B cell (primary cell): Measurements from ENCODE around the gene SGPL1. TPM values are rescaled to one million over a fixed set of nuclear protein-coding genes. Genes with fewer than 3 reads are reported as not detected.

Source experiments
- ATAC-seq: fragments of 200-7000 bp; cut with Tn5 transposase; one replicate; pipeline ENCODE4 v1.10.0; 2021; ENCODE audit warnings: low read depth, mild to moderate bottlenecking, moderate number of reproducible peaks, moderate library complexity
- CTCF ChIA-PET: fragments of 350-600 bp; sonication (Branson Sonifier 250); formaldehyde crosslinking; loops from one replicate; lab custom pipeline; 2021; ENCODE audit warnings: antibody characterized with exemption, inconsistent platforms; lab: Charles Lee
- POLR2A ChIA-PET: fragments of 350-600 bp; sonication (Branson Sonifier 250); formaldehyde crosslinking; loops from one replicate; lab custom pipeline; 2021; ENCODE audit warnings: antibody characterized with exemption; lab: Charles Lee
- DNase-seq: peaks from one replicate; pipeline ENCODE4 v3.0.0; 2013
- H2AFZ ChIP-seq: 2 replicates; pipeline ENCODE4 v1.6.1; 2012; ENCODE audit warnings: mild to moderate bottlenecking, low read depth, low read length; ENCODE audit not compliant: insufficient read depth, poor library complexity, severe bottlenecking
- H3K27ac ChIP-seq, 2 donors: 1 replicate in 1 of 2; 2 replicates in 1 of 2; pipeline ENCODE4 v1.5.1; 2012 to 2013; ENCODE audit warnings: low read length in 2 of 2, mild to moderate bottlenecking in 2 of 2, moderate library complexity in 1 of 2
- H3K27me3 ChIP-seq, 4 experiments: fragments of 200-600 bp in 1 of 4; sonication (generic) in 1 of 4; replicated peaks in 1 of 4; 1 replicate in 2 of 4; 2 replicates in 2 of 4; pipeline versions ENCODE4 v1.6.1 to v1.7.0; 2013 to 2016; ENCODE audit warnings: low read length in 3 of 4, mild to moderate bottlenecking in 2 of 4, mixed read lengths in 1 of 4, moderate library complexity in 1 of 4; ENCODE audit not compliant: insufficient read depth in 4 of 4, control insufficient read depth in 3 of 4; ENCODE audit errors: control extremely low read depth in 1 of 4
- H3K36me3 ChIP-seq, 2 experiments: replicated peaks in 1 of 2; 1 replicate in 1 of 2; 2 replicates in 1 of 2; pipeline versions ENCODE4 v1.6.1 to v1.7.1; 2013; ENCODE audit warnings: low read length in 1 of 2; ENCODE audit not compliant: insufficient read depth in 2 of 2, control insufficient read depth in 1 of 2; ENCODE audit errors: control extremely low read depth in 1 of 2, extremely low read depth in 1 of 2
- H3K4me1 ChIP-seq, 2 donors: fragments of 200-600 bp in 1 of 2; sonication (generic) in 1 of 2; 1 replicate in 1 of 2; 2 replicates in 1 of 2; pipeline versions ENCODE4 v1.5.1 to v1.6.1; 2013 to 2017; ENCODE audit warnings: low read length in 2 of 2; ENCODE audit not compliant: control insufficient read depth in 2 of 2, insufficient read depth in 2 of 2
- H3K4me2 ChIP-seq: replicated peaks from 2 replicates; pipeline ENCODE3; 2012; ENCODE audit warnings: mild to moderate bottlenecking, low read depth, low read length; ENCODE audit not compliant: poor library complexity, severe bottlenecking
- H3K4me3 ChIP-seq, 5 experiments: fragments of 200-600 bp in 1 of 5; sonication (generic) in 1 of 5; 1 replicate in 3 of 5; 2 replicates in 2 of 5; pipeline versions ENCODE4 v1.5.1 to v1.7.0; 2011 to 2016; ENCODE audit warnings: low read length in 4 of 5, mild to moderate bottlenecking in 4 of 5, low read depth in 2 of 5, control low read depth in 1 of 5, moderate library complexity in 1 of 5; ENCODE audit not compliant: insufficient read depth in 1 of 5; ENCODE audit errors: control extremely low read depth in 1 of 5, extremely low read depth in 1 of 5
- H3K79me2 ChIP-seq: fragments of 200-600 bp; sonication (generic); one replicate; pipeline ENCODE4 v1.6.0; 2016; ENCODE audit warnings: low read length; ENCODE audit not compliant: control insufficient read depth, insufficient read depth
- H3K9ac ChIP-seq: fragments of 200-600 bp; sonication (generic); 2 replicates; pipeline ENCODE4 v1.6.1; 2017; ENCODE audit warnings: mild to moderate bottlenecking, low read length, moderate library complexity
- H3K9me3 ChIP-seq, 3 donors: one replicate each; pipeline versions ENCODE4 v1.6.1 to v1.7.1; 2013; ENCODE audit warnings: low read length in 2 of 3; ENCODE audit not compliant: control insufficient read depth in 2 of 3, insufficient read depth in 1 of 3; ENCODE audit errors: control extremely low read depth in 1 of 3
- H4K20me1 ChIP-seq: 2 replicates; pipeline ENCODE4 v1.6.0; 2012; ENCODE audit warnings: mild to moderate bottlenecking, low read length; ENCODE audit not compliant: insufficient read depth, control insufficient read depth, poor library complexity, severe bottlenecking
- H3K27ac Mint-ChIP-seq: one replicate; pipeline ENCODE4 v1.8.0; 2021; ENCODE audit warnings: mixed read lengths
- H3K27me3 Mint-ChIP-seq: one replicate; pipeline ENCODE4 v1.8.0; 2021; ENCODE audit warnings: mixed read lengths
- H3K4me1 Mint-ChIP-seq: one replicate; pipeline ENCODE4 v1.8.0; 2021; ENCODE audit warnings: mixed read lengths
- H3K4me3 Mint-ChIP-seq: one replicate; pipeline ENCODE4 v1.8.0; 2021; ENCODE audit warnings: mixed read lengths
- H3K9me3 Mint-ChIP-seq: one replicate; pipeline ENCODE4 v1.8.0; 2022; ENCODE audit warnings: mixed read lengths; ENCODE audit not compliant: insufficient read depth
- CTCF ChIP-seq: fragments of 200-600 bp; IDR thresholded peaks from one replicate; pipeline ENCODE4 v1.8.0; 2022; ENCODE audit warnings: antibody characterized with exemption, mild to moderate bottlenecking
- EZH2 ChIP-seq: IDR thresholded peaks from 2 replicates; pipeline ENCODE4 v1.6.1; 2012; ENCODE audit warnings: borderline replicate concordance, low read depth, mild to moderate bottlenecking, moderate library complexity, low read length; ENCODE audit not compliant: insufficient read depth, poor library complexity, severe bottlenecking
- WGBS: methylation state at CpG from one replicate; pipeline ENCODE4 v1.1.5; 2013; ENCODE audit warnings: missing lambda C conversion rate; ENCODE audit not compliant: insufficient coverage; 5-methylcytosine and 5-hydroxymethylcytosine counted together
- intact Hi-C: fragments of 100-400 bp; cut with micrococcal nuclease; formaldehyde crosslinking; loops from one replicate; pipeline ENCODE4 v1.10.0; 2022
- polyA plus RNA-seq: library from polyadenylated mRNA; depleted of rRNA; stranded (reverse); fragments of >200 nt; gene quantifications from 2 replicates; pipeline ENCODE4 v1.2.3, GENCODE V29; 2012
- total RNA-seq, 2 donors: library from RNA; stranded (reverse); fragments of 120-200 nt in 1 of 2; gene quantifications; 1 replicate in 1 of 2; 2 replicates in 1 of 2; pipeline versions ENCODE4 v1.2.3 to v1.2.4, GENCODE V29; 2013 to 2022

The SGPL1 gene
- total and polyA plus RNA-seq, 2 donors (not counting 1 experiment from before 2014, with no cell fraction given), result 9.1 to 46.2 TPM

DNA sequence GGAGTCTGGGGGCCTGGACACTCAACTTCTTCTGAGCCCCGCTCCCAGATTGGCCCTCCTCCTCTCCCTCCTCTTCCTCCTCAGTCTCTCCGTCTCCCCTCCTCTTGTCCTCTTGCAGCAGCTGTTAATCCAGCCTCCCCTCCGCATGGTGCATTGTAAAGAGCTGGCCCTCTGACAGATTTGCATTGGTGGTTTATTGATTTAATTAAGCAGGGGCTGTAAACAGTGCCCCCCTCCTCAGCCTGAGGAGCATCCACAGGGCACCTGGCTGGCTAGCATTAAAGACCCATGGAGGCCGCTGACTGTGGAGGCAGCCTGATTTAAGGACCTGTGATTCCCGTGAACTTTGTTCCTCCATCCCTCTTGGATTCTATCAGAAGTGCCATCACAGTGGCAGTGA lies 101.5 kb downstream of the SGPL1 start:
- Histone ChIP-seq H2AFZ (no peak overlapping the region), H3K4me2 (no peak overlapping the region), H3K36me3 (no peaks in the 10 kb centered on the region), H3K4me3 (no peak overlapping the region), H3K27ac (no peak overlapping the region), H4K20me1 (no peaks in the 10 kb centered on the region), H3K79me2 (no peaks in the 10 kb centered on the region), H3K9ac (no peak overlapping the region), H3K4me1 (no peaks in the 10 kb centered on the region), H3K9me3 (no peaks in the 10 kb centered on the region), H3K27me3 (no peaks in the 10 kb centered on the region)
- DNase-seq, result no peak
- no peak for ATAC-seq
- CTCF ChIA-PET, result no interaction called here
- POLR2A ChIA-PET, result no interaction called here
- WGBS, result 94% methylated on average over 2 of the region's 5 CpGs
- H3K27me3 Mint-ChIP-seq, result peaks cover 19% of the 10 kb centered on the region
- H3K4me1 Mint-ChIP-seq, result no peaks in the 10 kb centered on the region
- no peak overlapping the region for H3K27ac Mint-ChIP-seq
- no peak for TF ChIP-seq EZH2
- TF ChIP-seq CTCF, result no peak
- no peaks in the 10 kb centered on the region for H3K9me3 Mint-ChIP-seq
- H3K4me3 Mint-ChIP-seq, result no peak overlapping the region
- intact Hi-C loops, result no loop called here

DNA sequence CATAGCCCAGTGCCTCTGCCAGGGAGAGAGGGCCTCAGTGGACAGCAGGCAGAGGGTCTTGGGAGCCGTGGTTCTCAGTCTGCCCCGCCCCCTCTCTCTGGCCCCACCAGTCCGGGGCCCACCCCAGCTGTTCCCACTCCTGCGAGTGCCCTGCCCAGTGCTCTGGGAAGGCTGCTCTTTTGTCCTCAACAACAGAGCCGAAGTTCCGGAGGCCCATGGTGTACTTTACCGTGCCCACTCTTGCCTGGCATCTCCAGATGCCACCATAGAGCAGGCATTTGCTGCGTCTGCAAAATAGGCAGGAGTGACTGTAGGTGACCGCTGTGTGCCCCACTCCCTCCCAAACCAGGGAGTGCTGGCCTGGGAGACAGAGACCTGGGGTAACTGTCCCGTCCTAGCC lies 101.9 kb downstream of the SGPL1 start:
- 90% methylated on average over 9 of the region's 10 CpGs for WGBS
- Histone ChIP-seq H3K27ac (no peak overlapping the region), H3K79me2 (no peaks in the 10 kb centered on the region), H2AFZ (no peak overlapping the region), H3K27me3 (no peaks in the 10 kb centered on the region), H3K4me2 (no peak overlapping the region), H3K4me3 (no peak overlapping the region), H4K20me1 (no peaks in the 10 kb centered on the region), H3K4me1 (no peaks in the 10 kb centered on the region), H3K36me3 (no peaks in the 10 kb centered on the region), H3K9me3 (no peaks in the 10 kb centered on the region), H3K9ac (no peak overlapping the region)
- DNase-seq, result no peak
- Mint-ChIP-seq H3K9me3 (no peaks in the 10 kb centered on the region), H3K4me3 (no peak overlapping the region), H3K27ac (no peak overlapping the region), H3K27me3 (peaks cover 22% of the 10 kb centered on the region), H3K4me1 (no peaks in the 10 kb centered on the region)
- POLR2A ChIA-PET, result no interaction called here
- CTCF ChIA-PET, result no interaction called here
- intact Hi-C loops, result no loop called here
- TF ChIP-seq EZH2 (no peak), CTCF (no peak)
- ATAC-seq, result no peak
